Natural killer cell (primary cell): ENCODE results near the gene SEL1L2. TPM values are rescaled to one million over a fixed set of nuclear protein-coding genes. Genes with fewer than 3 reads are reported as not detected.
"Not testable (repeated sequence)": the region's sequence is repeated elsewhere in the genome, so short reads cannot be mapped to it uniquely, and the experiment has no call there.

Experiments used
- ATAC-seq, 3 donors: fragments of 150-1000 bp in 2 of 3; fragments of 200-7000 bp in 1 of 3; cut with Tn5 transposase; 1 replicate in 1 of 3; 2 replicates in 2 of 3; pipeline ENCODE4 v1.10.0; 2021; ENCODE audit warnings: mild to moderate bottlenecking in 2 of 3, moderate library complexity in 2 of 3
- DNase-seq, 2 donors: peaks; one replicate each; pipeline versions ENCODE4 v3.0.0 to v3.0.0-alpha.2; 2013 to 2021; ENCODE audit warnings: mixed read lengths in 1 of 2
- H3K27ac ChIP-seq: one replicate; pipeline ENCODE4 v1.5.1; 2013; ENCODE audit warnings: mild to moderate bottlenecking, low read length
- H3K27me3 ChIP-seq: one replicate; pipeline ENCODE4 v1.6.1; 2013; ENCODE audit warnings: low read length; ENCODE audit not compliant: control insufficient read depth, insufficient read depth
- H3K36me3 ChIP-seq: one replicate; pipeline ENCODE4 v1.6.1; 2013; ENCODE audit warnings: low read length; ENCODE audit not compliant: control insufficient read depth, insufficient read depth
- H3K4me1 ChIP-seq: one replicate; pipeline ENCODE4 v1.6.1; 2013; ENCODE audit warnings: low read length; ENCODE audit not compliant: control insufficient read depth, insufficient read depth
- H3K4me3 ChIP-seq: one replicate; pipeline ENCODE4 v1.5.1; 2013; ENCODE audit warnings: low read length
- H3K9me3 ChIP-seq: one replicate; pipeline ENCODE4 v1.6.1; 2013; ENCODE audit warnings: low read length; ENCODE audit not compliant: control insufficient read depth, insufficient read depth
- H3K27ac Mint-ChIP-seq, 2 donors: one replicate each; pipeline ENCODE4 v1.8.0; 2022; ENCODE audit warnings: mild to moderate bottlenecking in 2 of 2, mixed read lengths in 2 of 2, moderate library complexity in 1 of 2
- H3K27me3 Mint-ChIP-seq, 2 donors: one replicate each; pipeline ENCODE4 v1.8.0; 2022; ENCODE audit warnings: low read depth in 2 of 2, mixed read lengths in 2 of 2
- H3K36me3 Mint-ChIP-seq: one replicate; pipeline ENCODE4 v1.8.0; 2022; ENCODE audit warnings: mixed read lengths
- H3K4me1 Mint-ChIP-seq, 2 donors: one replicate each; pipeline ENCODE4 v1.8.0; 2022; ENCODE audit warnings: mixed read lengths in 2 of 2
- H3K4me3 Mint-ChIP-seq: one replicate; pipeline ENCODE4 v1.8.0; 2022; ENCODE audit warnings: mild to moderate bottlenecking, moderate library complexity, mixed read lengths
- H3K9me3 Mint-ChIP-seq, 2 donors: one replicate each; pipeline ENCODE4 v1.8.0; 2022; ENCODE audit warnings: mixed read lengths in 2 of 2
- CTCF ChIP-seq: fragments of 200-600 bp; IDR thresholded peaks from one replicate; pipeline ENCODE4 v1.8.0; 2022; ENCODE audit warnings: antibody characterized with exemption
- WGBS: methylation state at CpG from one replicate; pipeline ENCODE4 v1.1.7; 2013; ENCODE audit warnings: missing lambda C conversion rate; ENCODE audit not compliant: insufficient coverage; 5-methylcytosine and 5-hydroxymethylcytosine counted together
- intact Hi-C: fragments of 100-400 bp; cut with micrococcal nuclease; formaldehyde crosslinking; loops from one replicate; pipeline ENCODE4 v1.14.2; 2022
- total RNA-seq, 4 donors: library from RNA; stranded (reverse); fragments of 120-200 nt in 1 of 4; gene quantifications; one replicate each; pipeline versions ENCODE4 v1.2.3 to v1.2.4, GENCODE V29; 2013 to 2022

Gene SEL1L2
- total RNA-seq, 3 donors from 2014 or later (not counting 1 experiment from before 2014, with no cell fraction given), result not detected

- no peaks in the 10 kb centered on the region for H3K36me3 ChIP-seq
- H3K9me3 Mint-ChIP-seq, result peaks cover 3 to 14% of the 10 kb centered on the region in 2 donors
- H3K27me3 ChIP-seq, result no peaks in the 10 kb centered on the region
- ATAC-seq, result no peak
- H3K4me3 ChIP-seq, result no peak overlapping the region
- no peak for TF ChIP-seq CTCF
- no peak for DNase-seq
- WGBS, result 21% methylated on average over 13 of the region's 13 CpGs
- H3K9me3 ChIP-seq, result peaks cover 8% of the 10 kb centered on the region
- peaks cover 7% of the 10 kb centered on the region for H3K36me3 Mint-ChIP-seq
- H3K27ac Mint-ChIP-seq, result no peak overlapping the region
- H3K4me3 Mint-ChIP-seq, result peak overlapping the region; percentile 73
- peaks cover 6 to 13% of the 10 kb centered on the region in 2 donors for H3K4me1 Mint-ChIP-seq
- H3K27me3 Mint-ChIP-seq, result peaks cover 0 to 15% of the 10 kb centered on the region in 2 donors
- H3K27ac ChIP-seq, result no peak overlapping the region
- intact Hi-C loops, result no loop called here
- H3K4me1 ChIP-seq, result no peaks in the 10 kb centered on the region
Observed at GRCh38 chr20:13996265-13996664, 5.9 kb upstream of the SEL1L2 start.

- H3K9me3 Mint-ChIP-seq, result peaks cover 3 to 14% of the 10 kb centered on the region in 2 donors
- H3K4me1 ChIP-seq, result no peaks in the 10 kb centered on the region
- H3K27ac Mint-ChIP-seq, result no peak overlapping the region
- ATAC-seq (peak in 2 of 3 donors; percentile 14 to 24), DNase-seq (no peak)
- H3K4me1 Mint-ChIP-seq, result peaks cover 6 to 13% of the 10 kb centered on the region in 2 donors
- intact Hi-C loops, result no loop called here
- H3K36me3 Mint-ChIP-seq, result peaks cover 7% of the 10 kb centered on the region
- peaks cover 0 to 15% of the 10 kb centered on the region in 2 donors for H3K27me3 Mint-ChIP-seq
- 5% methylated on average over 52 of the region's 52 CpGs for WGBS
- H3K36me3 ChIP-seq, result no peaks in the 10 kb centered on the region
- peaks cover 8% of the 10 kb centered on the region for H3K9me3 ChIP-seq
- H3K27me3 ChIP-seq, result no peaks in the 10 kb centered on the region
- no peak overlapping the region for H3K27ac ChIP-seq
- no peak overlapping the region for H3K4me3 Mint-ChIP-seq
- H3K4me3 ChIP-seq, result no peak overlapping the region
- no peak for TF ChIP-seq CTCF
Observed at GRCh38 chr20:13995841-13996240, 5.4 kb upstream of the SEL1L2 start.

- Histone ChIP-seq H3K27ac (no peak within 1 kb of the TSS), H3K9me3 (peaks cover 12% of the 10 kb centered on the region), H3K4me3 (no peak within 1 kb of the TSS), H3K27me3 (no peaks in the 10 kb centered on the region), H3K36me3 (no peaks in the 10 kb centered on the region), H3K4me1 (no peaks in the 10 kb centered on the region)
- H3K4me3 Mint-ChIP-seq, result peak within 1 kb of the TSS; percentile 73
- H3K4me1 Mint-ChIP-seq, result peaks cover 6 to 12% of the 10 kb centered on the region in 2 donors
- no peak for TF ChIP-seq CTCF
- DNase-seq, result peak in 1 of 2 donors; percentile 58
- peaks cover 3 to 14% of the 10 kb centered on the region in 2 donors for H3K9me3 Mint-ChIP-seq
- intact Hi-C loops, result no loop called here
- H3K27ac Mint-ChIP-seq, result peak within 1 kb of the TSS in 1 of 2 donors; percentile 31
- H3K27me3 Mint-ChIP-seq, result peaks cover 0 to 15% of the 10 kb centered on the region in 2 donors
- peak; percentile 91 to 95 (median 91) for ATAC-seq
- 8% methylated on average over 61 of the region's 61 CpGs for WGBS
- H3K36me3 Mint-ChIP-seq, result peaks cover 7% of the 10 kb centered on the region
Observed at GRCh38 chr20:13995086-13995665, 4.8 kb upstream of the SEL1L2 start, which contains the start of gene MACROD2. Gene MACROD2, plus strand, starts transcription at chr20:13995516.

GRCh38 chr20:13991955-13992354 is 1.5 kb upstream of the SEL1L2 start:
- intact Hi-C loops, H3K36me3 ChIP-seq, DNase-seq, H3K27ac Mint-ChIP-seq, ATAC-seq, H3K4me3 ChIP-seq, H3K27me3 Mint-ChIP-seq, H3K9me3 Mint-ChIP-seq, H3K36me3 Mint-ChIP-seq, H3K27ac ChIP-seq, H3K4me3 Mint-ChIP-seq, H3K27me3 ChIP-seq, H3K4me1 ChIP-seq, H3K4me1 Mint-ChIP-seq: not testable (repeated sequence)
- H3K9me3 ChIP-seq, result peaks cover 12% of the 10 kb centered on the region
- 84% methylated on average over 4 of the region's 5 CpGs for WGBS
